Measurements from ENCODE around the gene UPK3BL2. TPM values are rescaled to one million over a fixed set of nuclear protein-coding genes. Genes with fewer than 3 reads are reported as not detected.

UPK3BL2 gene
- total RNA-seq = not detected in 2 replicates

GRCh38 chr7:102543596-102543995, at the start of gene UPK3BL2:
Gene UPK3BL2, minus strand, starts transcription at chr7:102543696. Its CDS starts 60 bp downstream, at chr7:102543636.

GRCh38 chr7:102572261-102573239, 29.1 kb upstream of the UPK3BL2 start, which contains the start of gene POLR2J3:
Gene POLR2J3, minus strand, starts transcription at chr7:102572583. Its CDS starts 62 bp downstream, at chr7:102572521.

GRCh38 chr7:102550808-102551422, 7.4 kb upstream of the UPK3BL2 start, which contains the start of gene SPDYE2:
Gene SPDYE2, plus strand, starts transcription at chr7:102551226. Its CDS starts 2,030 bp downstream, at chr7:102553256.

GRCh38 chr7:102517550-102518147, 25.8 kb downstream of the UPK3BL2 start, which contains the start of gene RASA4B:
Gene RASA4B, minus strand, starts transcription at chr7:102517777. Its CDS starts 67 bp downstream, at chr7:102517710.

Other genes with a start within 250 kb of the UPK3BL2 start
- gene SPDYE6, start 187.3 kb downstream of the UPK3BL2 start, total RNA-seq = not detected in 2 replicates
- gene PRKRIP1, start 147.3 kb downstream of the UPK3BL2 start, total RNA-seq = 15.4 and 22.0 TPM in 2 replicates
- 37.0 and 42.7 TPM in 2 replicates for gene ORAI2, start 110.1 kb downstream of the UPK3BL2 start, total RNA-seq
- 25.6 and 25.7 TPM in 2 replicates for gene ALKBH4, start 78.8 kb downstream of the UPK3BL2 start, total RNA-seq
- 10.2 and 17.0 TPM in 2 replicates for gene LRWD1, start 78.7 kb downstream of the UPK3BL2 start, total RNA-seq
- 28.1 and 42.3 TPM in 2 replicates for gene POLR2J, start 64.8 kb downstream of the UPK3BL2 start, total RNA-seq
- gene RASA4B, start 25.9 kb downstream of the UPK3BL2 start, total RNA-seq = 2.1 and 2.6 TPM in 2 replicates
- gene SPDYE2, start 7.5 kb upstream of the UPK3BL2 start, total RNA-seq = not detected in 2 replicates
- gene POLR2J3, start 28.9 kb upstream of the UPK3BL2 start, total RNA-seq = 2.8 and 30.8 TPM in 2 replicates
- gene RASA4, start 73.1 kb upstream of the UPK3BL2 start, total RNA-seq = 1.6 and 12.4 TPM in 2 replicates
- gene UPK3BL1, start 99.1 kb upstream of the UPK3BL2 start, total RNA-seq = 8.9 and 15.9 TPM in 2 replicates
- gene SPDYE2B, start 106.6 kb upstream of the UPK3BL2 start, total RNA-seq = not detected in 2 replicates
- gene POLR2J2, start 128.0 kb upstream of the UPK3BL2 start, total RNA-seq = 0.40 TPM in 1 of 2 replicates, not detected in the other
- 3.4 and 12.5 TPM in 2 replicates for gene FAM185A, start 205.3 kb upstream of the UPK3BL2 start, total RNA-seq